Smooth muscle cell (in vitro differentiated cells): Measurements from ENCODE around the gene TMEM123. TPM values are rescaled to one million over a fixed set of nuclear protein-coding genes. Genes with fewer than 3 reads are reported as not detected.

Experiments used
- DNase-seq: peaks from one replicate; lab custom pipeline; 2025; ENCODE audit not compliant: unreplicated experiment; lab: John Stamatoyannopoulos, UW
- H2AFZ ChIP-seq: fragments of 200-600 bp; sonication (generic); 2 replicates; pipeline ENCODE4 v1.6.0; 2016; ENCODE audit warnings: antibody characterized with exemption, low read depth, mild to moderate bottlenecking
- H3F3A ChIP-seq: fragments of 200-600 bp; sonication (generic); 2 replicates; pipeline ENCODE4 v1.6.0; 2017; ENCODE audit warnings: antibody characterized with exemption, low read depth
- H3K27ac ChIP-seq: fragments of 200-600 bp; sonication (generic); 2 replicates; pipeline ENCODE4 v1.5.1; 2016; ENCODE audit warnings: low read depth, mild to moderate bottlenecking
- H3K27me3 ChIP-seq: fragments of 200-600 bp; sonication (generic); 2 replicates; pipeline ENCODE4 v1.6.1; 2016; ENCODE audit warnings: low read depth, mild to moderate bottlenecking
- H3K36me3 ChIP-seq: fragments of 200-600 bp; sonication (generic); 2 replicates; pipeline ENCODE4 v1.5.1; 2016; ENCODE audit warnings: low read depth
- H3K4me1 ChIP-seq: fragments of 200-600 bp; sonication (generic); 2 replicates; pipeline ENCODE4 v1.5.1; 2016; ENCODE audit warnings: low read depth
- H3K4me2 ChIP-seq: fragments of 200-600 bp; sonication (generic); 2 replicates; pipeline ENCODE4 v1.6.0; 2016; ENCODE audit warnings: mild to moderate bottlenecking
- H3K4me3 ChIP-seq: fragments of 200-600 bp; sonication (generic); 2 replicates; pipeline ENCODE4 v1.5.1; 2016; ENCODE audit warnings: mild to moderate bottlenecking
- H3K79me2 ChIP-seq: fragments of 200-600 bp; sonication (generic); 2 replicates; pipeline ENCODE4 v1.6.0; 2016; ENCODE audit warnings: low read depth, mild to moderate bottlenecking
- H3K9ac ChIP-seq: fragments of 200-600 bp; sonication (generic); 2 replicates; pipeline ENCODE4 v1.6.0; 2016; ENCODE audit warnings: low read depth
- H3K9me3 ChIP-seq: fragments of 200-600 bp; sonication (generic); replicated peaks from 2 replicates; pipeline ENCODE4 v1.5.1; 2016; ENCODE audit warnings: low read depth
- H4K20me1 ChIP-seq: fragments of 200-600 bp; sonication (generic); 2 replicates; pipeline ENCODE4 v1.6.0; 2016; ENCODE audit warnings: low read depth
- WGBS: methylation state at CpG from one replicate; pipeline ENCODE4 v1.1.7; 2016; ENCODE audit warnings: low lambda C conversion rate; 5-methylcytosine and 5-hydroxymethylcytosine counted together
- polyA plus RNA-seq: library from polyadenylated mRNA; unstranded; fragments of >200 nt; fragmentation: Nextera tagmentation; extraction: Ambion mirVana; gene quantifications from 2 replicates; pipeline ENCODE4 v1.2.1, GENCODE V29; 2016
- total RNA-seq: library from RNA; depleted of rRNA; stranded (reverse); fragments of >200 nt; gene quantifications from 2 replicates; pipeline ENCODE4 v1.2.3, GENCODE V29; 2014
- TF ChIP-seq, protein P1 (sequence below): fragments of 200-600 bp; sonication (generic); IDR thresholded peaks from 2 replicates; pipeline ENCODE4 v1.5.1; 2017; ENCODE audit warnings: borderline replicate concordance, mild to moderate bottlenecking, antibody characterized with exemption; ENCODE audit not compliant: insufficient read depth, poor library complexity, severe bottlenecking

Gene TMEM123
- total and polyA plus RNA-seq, 2 experiments from 2014 or later, result 38.8 to 78.8 TPM

DNA sequence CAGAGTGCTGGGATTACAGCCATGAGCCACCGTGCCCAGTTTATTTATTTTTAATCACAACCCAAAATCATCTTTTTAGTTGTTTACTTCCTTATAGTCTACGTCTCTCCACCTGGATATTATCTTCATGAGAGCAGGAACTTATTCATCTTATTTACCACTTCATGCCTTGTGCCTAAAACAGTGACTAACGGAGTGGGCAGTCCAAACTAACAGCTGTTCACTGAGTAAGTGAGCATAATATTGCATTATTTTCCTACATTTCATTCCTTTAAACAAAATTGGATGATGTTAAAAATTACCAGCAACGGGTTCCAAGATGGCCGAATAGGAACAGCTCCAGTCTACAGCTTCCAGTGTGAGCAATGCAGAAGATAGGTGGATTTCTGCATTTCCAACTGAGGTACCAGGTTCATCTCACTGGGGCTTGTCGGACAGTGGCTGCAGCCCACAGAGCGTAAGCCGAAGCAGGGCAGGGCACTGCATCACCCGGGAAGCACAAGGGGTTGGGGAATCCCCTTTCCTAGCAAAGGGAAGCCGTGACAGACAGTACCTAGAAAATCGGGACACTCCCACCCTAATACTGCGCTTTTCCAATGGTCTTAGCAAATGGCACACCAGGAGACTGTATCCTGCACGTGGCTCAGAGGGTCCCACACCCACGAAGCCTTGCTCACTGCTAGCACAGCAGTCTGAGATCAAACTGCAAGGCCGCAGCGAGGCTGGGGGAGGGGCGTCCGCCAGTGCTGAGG, 14.1 kb downstream of the TMEM123 start:
- no peaks in the 10 kb centered on the region for H3K9me3 ChIP-seq
- no peak overlapping the region for H3K4me2 ChIP-seq
- TF ChIP-seq, protein P1, sequence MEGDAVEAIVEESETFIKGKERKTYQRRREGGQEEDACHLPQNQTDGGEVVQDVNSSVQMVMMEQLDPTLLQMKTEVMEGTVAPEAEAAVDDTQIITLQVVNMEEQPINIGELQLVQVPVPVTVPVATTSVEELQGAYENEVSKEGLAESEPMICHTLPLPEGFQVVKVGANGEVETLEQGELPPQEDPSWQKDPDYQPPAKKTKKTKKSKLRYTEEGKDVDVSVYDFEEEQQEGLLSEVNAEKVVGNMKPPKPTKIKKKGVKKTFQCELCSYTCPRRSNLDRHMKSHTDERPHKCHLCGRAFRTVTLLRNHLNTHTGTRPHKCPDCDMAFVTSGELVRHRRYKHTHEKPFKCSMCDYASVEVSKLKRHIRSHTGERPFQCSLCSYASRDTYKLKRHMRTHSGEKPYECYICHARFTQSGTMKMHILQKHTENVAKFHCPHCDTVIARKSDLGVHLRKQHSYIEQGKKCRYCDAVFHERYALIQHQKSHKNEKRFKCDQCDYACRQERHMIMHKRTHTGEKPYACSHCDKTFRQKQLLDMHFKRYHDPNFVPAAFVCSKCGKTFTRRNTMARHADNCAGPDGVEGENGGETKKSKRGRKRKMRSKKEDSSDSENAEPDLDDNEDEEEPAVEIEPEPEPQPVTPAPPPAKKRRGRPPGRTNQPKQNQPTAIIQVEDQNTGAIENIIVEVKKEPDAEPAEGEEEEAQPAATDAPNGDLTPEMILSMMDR, result no peak
- H3K4me1 ChIP-seq, result no peaks in the 10 kb centered on the region
- peaks cover 15% of the 10 kb centered on the region for H3K79me2 ChIP-seq
- H3K4me3 ChIP-seq, result no peak overlapping the region
- H3K36me3 ChIP-seq, result no peaks in the 10 kb centered on the region
- no peak overlapping the region for H2AFZ ChIP-seq
- H4K20me1 ChIP-seq, result no peaks in the 10 kb centered on the region
- no peaks in the 10 kb centered on the region for H3F3A ChIP-seq
- 71% methylated on average over 18 of the region's 18 CpGs for WGBS
- H3K27me3 ChIP-seq, result no peaks in the 10 kb centered on the region
- H3K9ac ChIP-seq, result no peak overlapping the region
- no peak overlapping the region for H3K27ac ChIP-seq
- DNase-seq, result no peak

DNA sequence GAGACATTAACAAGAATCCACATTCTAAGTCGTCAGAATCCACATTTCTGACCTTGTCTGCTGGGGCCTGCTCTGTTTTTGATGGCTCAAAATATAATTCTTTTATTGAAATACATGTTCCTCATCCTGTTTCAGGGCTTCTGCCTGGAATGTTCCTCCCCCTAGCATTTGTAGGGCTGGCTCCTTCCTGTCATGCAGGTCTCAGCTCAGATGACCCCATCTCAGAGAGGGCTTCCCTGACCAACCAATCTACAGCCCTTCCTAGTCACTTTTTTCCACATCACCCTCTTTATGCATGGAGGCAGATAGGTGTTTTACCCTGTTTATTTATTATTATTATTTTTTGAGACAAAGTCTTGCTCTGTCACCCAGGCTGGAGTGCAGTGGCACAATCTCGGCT, 14.8 kb downstream of the TMEM123 start:
- Histone ChIP-seq H4K20me1 (no peaks in the 10 kb centered on the region), H3K36me3 (peaks cover under 1% of the 10 kb centered on the region), H3K27ac (no peak overlapping the region), H3K9me3 (no peaks in the 10 kb centered on the region), H2AFZ (no peak overlapping the region), H3K4me3 (no peak overlapping the region), H3K4me2 (no peak overlapping the region), H3K79me2 (peaks cover 11% of the 10 kb centered on the region), H3K27me3 (no peaks in the 10 kb centered on the region), H3K9ac (no peak overlapping the region), H3K4me1 (no peaks in the 10 kb centered on the region), H3F3A (no peaks in the 10 kb centered on the region)
- no peak for DNase-seq
- WGBS, result 65% methylated on average over 2 of the region's 2 CpGs
- TF ChIP-seq, protein P1, result no peak

DNA sequence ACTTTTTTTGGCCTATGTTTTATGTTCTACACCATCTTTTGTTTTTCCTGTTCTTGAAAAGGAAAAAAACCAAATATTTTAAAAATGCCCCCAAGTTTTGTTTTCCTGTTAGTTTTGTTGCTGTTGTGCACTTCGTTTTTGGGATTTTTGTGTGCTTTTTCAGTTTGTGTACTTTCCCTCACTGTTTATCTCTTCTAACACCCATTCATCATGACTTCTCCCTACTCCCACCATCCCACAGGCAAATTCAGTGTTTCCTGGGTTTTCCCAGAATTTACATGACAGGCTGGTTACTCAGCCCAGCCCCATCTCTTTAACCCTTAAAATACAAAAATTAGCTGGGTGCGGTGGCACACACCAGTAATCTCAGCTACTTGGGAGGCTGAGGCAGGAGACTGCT, 15.6 kb downstream of the TMEM123 start:
- no peaks in the 10 kb centered on the region for H3K27me3 ChIP-seq
- H2AFZ ChIP-seq, result no peak overlapping the region
- TF ChIP-seq, protein P1, result no peak
- H3K36me3 ChIP-seq, result peaks cover 3% of the 10 kb centered on the region
- no peaks in the 10 kb centered on the region for H3F3A ChIP-seq
- DNase-seq, result no peak
- no peaks in the 10 kb centered on the region for H3K9me3 ChIP-seq
- no peak overlapping the region for H3K4me3 ChIP-seq
- H3K4me2 ChIP-seq, result no peak overlapping the region
- peaks cover 11% of the 10 kb centered on the region for H3K79me2 ChIP-seq
- peak overlapping the region; percentile 44 for H3K27ac ChIP-seq
- no peaks in the 10 kb centered on the region for H4K20me1 ChIP-seq
- no peaks in the 10 kb centered on the region for H3K4me1 ChIP-seq
- H3K9ac ChIP-seq, result no peak overlapping the region
- 71% methylated on average over 2 of the region's 2 CpGs for WGBS

DNA sequence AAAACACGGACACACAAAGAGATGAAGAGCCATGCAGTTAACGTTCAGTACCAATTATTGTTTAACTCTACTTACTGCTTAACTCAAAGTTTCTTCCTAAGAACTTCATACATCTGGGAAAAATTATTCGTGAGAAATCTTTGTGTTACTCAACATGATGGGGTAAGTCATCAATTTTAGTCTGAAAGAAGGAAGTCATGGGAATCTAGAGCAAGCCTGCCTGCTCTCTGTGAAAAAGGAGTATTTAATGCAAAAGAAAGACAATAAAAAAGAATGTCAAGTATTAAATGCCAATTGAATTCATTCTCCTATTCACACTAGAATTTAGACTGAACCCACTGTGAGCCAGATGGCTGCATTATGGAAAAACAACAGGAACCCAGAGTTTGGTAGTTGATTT, 16.0 kb downstream of the TMEM123 start:
- H4K20me1 ChIP-seq, result no peaks in the 10 kb centered on the region
- TF ChIP-seq, protein P1, result no peak
- peaks cover 3% of the 10 kb centered on the region for H3K36me3 ChIP-seq

More for the DNA sequence above, 16.0 kb downstream of the TMEM123 start:
- Histone ChIP-seq H3K27me3 (no peaks in the 10 kb centered on the region), H3K79me2 (peaks cover 11% of the 10 kb centered on the region), H3K4me1 (no peaks in the 10 kb centered on the region), H3K9me3 (no peaks in the 10 kb centered on the region), H3K4me2 (no peak overlapping the region), H2AFZ (no peak overlapping the region), H3F3A (no peaks in the 10 kb centered on the region), H3K9ac (no peak overlapping the region), H3K27ac (peak overlapping the region; percentile 44), H3K4me3 (no peak overlapping the region)
- no peak for DNase-seq
- 89% methylated on average over 3 of the region's 3 CpGs for WGBS
